CD14-positive monocyte (primary cell): ENCODE measurements around the gene UNKL. TPM values are rescaled to one million over a fixed set of nuclear protein-coding genes. Genes with fewer than 3 reads are reported as not detected.

ENCODE experiments used
- DNase-seq, 3 donors: peaks; one replicate each; pipeline ENCODE4 v3.0.0-alpha.2; 2011 to 2022
- H2AFZ ChIP-seq: 2 replicates; pipeline ENCODE4 v1.6.0; 2012; ENCODE audit warnings: mild to moderate bottlenecking, low read depth, low read length, inconsistent platforms; ENCODE audit not compliant: insufficient read depth, poor library complexity, severe bottlenecking
- H3K27ac ChIP-seq, 2 donors: 1 replicate in 1 of 2; 2 replicates in 1 of 2; pipeline ENCODE4 v1.5.1; 2012 to 2013; ENCODE audit warnings: low read length in 2 of 2, control low read depth in 1 of 2, inconsistent platforms in 1 of 2, low read depth in 1 of 2, mild to moderate bottlenecking in 1 of 2
- H3K27me3 ChIP-seq, 2 donors: one replicate each; pipeline versions ENCODE4 v1.6.0 to v1.6.1; 2011 to 2013; ENCODE audit warnings: low read length in 2 of 2; ENCODE audit not compliant: control insufficient read depth in 2 of 2, insufficient read depth in 2 of 2
- H3K36me3 ChIP-seq, 2 donors: replicated peaks in 1 of 2; 1 replicate in 1 of 2; 2 replicates in 1 of 2; pipeline versions ENCODE4 v1.5.1 to v1.6.1; 2012 to 2013; ENCODE audit warnings: low read length in 2 of 2, control low read depth in 1 of 2, inconsistent platforms in 1 of 2, mild to moderate bottlenecking in 1 of 2; ENCODE audit not compliant: insufficient read depth in 2 of 2, control insufficient read depth in 1 of 2
- H3K4me1 ChIP-seq, 2 donors: 1 replicate in 1 of 2; 2 replicates in 1 of 2; pipeline versions ENCODE4 v1.5.1 to v1.6.1; 2012 to 2013; ENCODE audit warnings: low read length in 2 of 2, control low read depth in 1 of 2, inconsistent platforms in 1 of 2, mild to moderate bottlenecking in 1 of 2, moderate library complexity in 1 of 2; ENCODE audit not compliant: insufficient read depth in 2 of 2, control insufficient read depth in 1 of 2
- H3K4me2 ChIP-seq: replicated peaks from 2 replicates; pipeline ENCODE3; 2012; ENCODE audit warnings: low read length, moderate library complexity, mild to moderate bottlenecking; ENCODE audit not compliant: poor library complexity, severe bottlenecking; ENCODE audit errors: extremely low read depth
- H3K4me3 ChIP-seq, 3 experiments: fragments of 200-600 bp in 1 of 3; sonication (generic) in 1 of 3; replicated peaks in 1 of 3; 1 replicate in 2 of 3; 2 replicates in 1 of 3; pipeline ENCODE4 v1.5.1; 2011 to 2013; ENCODE audit warnings: low read length in 3 of 3, mild to moderate bottlenecking in 3 of 3, control low read depth in 2 of 3, low read depth in 2 of 3, inconsistent platforms in 1 of 3, moderate library complexity in 1 of 3
- H3K79me2 ChIP-seq: 2 replicates; pipeline ENCODE4 v1.6.0; 2012; ENCODE audit warnings: mild to moderate bottlenecking, control low read depth, inconsistent platforms, low read length, moderate library complexity; ENCODE audit not compliant: insufficient read depth
- H3K9ac ChIP-seq: 2 replicates; pipeline ENCODE4 v1.6.0; 2017; ENCODE audit warnings: low read length, mild to moderate bottlenecking; ENCODE audit not compliant: insufficient read depth, poor library complexity, severe bottlenecking
- H3K9me3 ChIP-seq, 2 donors: replicated peaks in 1 of 2; 1 replicate in 1 of 2; 2 replicates in 1 of 2; pipeline versions ENCODE4 v1.5.1 to v1.6.1; 2012 to 2013; ENCODE audit warnings: low read length in 2 of 2, control low read depth in 1 of 2; ENCODE audit not compliant: control insufficient read depth in 1 of 2, insufficient read depth in 1 of 2
- H4K20me1 ChIP-seq: 2 replicates; pipeline ENCODE4 v1.6.0; 2012; ENCODE audit warnings: mild to moderate bottlenecking, low read length, control low read depth, moderate library complexity; ENCODE audit not compliant: insufficient read depth
- H3K27ac Mint-ChIP-seq, 7 donors: one replicate each; pipeline ENCODE4 v1.8.0; 2020; ENCODE audit warnings: mild to moderate bottlenecking in 7 of 7, mixed read lengths in 7 of 7, moderate library complexity in 6 of 7, inconsistent platforms in 2 of 7
- H3K27me3 Mint-ChIP-seq, 3 donors: one replicate each; pipeline ENCODE4 v1.8.0; 2021 to 2022; ENCODE audit warnings: low read depth in 3 of 3, mild to moderate bottlenecking in 3 of 3, mixed read lengths in 3 of 3, moderate library complexity in 3 of 3, inconsistent platforms in 1 of 3
- H3K36me3 Mint-ChIP-seq, 2 donors: one replicate each; pipeline ENCODE4 v1.8.0; 2020; ENCODE audit warnings: mixed read lengths in 2 of 2, inconsistent platforms in 1 of 2, mild to moderate bottlenecking in 1 of 2
- H3K4me1 Mint-ChIP-seq: one replicate; pipeline ENCODE4 v1.8.0; 2020; ENCODE audit warnings: mild to moderate bottlenecking, mixed read lengths
- H3K4me3 Mint-ChIP-seq, 2 donors: one replicate each; pipeline ENCODE4 v1.8.0; 2020; ENCODE audit warnings: mild to moderate bottlenecking in 2 of 2, mixed read lengths in 2 of 2, moderate library complexity in 1 of 2
- H3K9me3 Mint-ChIP-seq, 7 donors: one replicate each; pipeline ENCODE4 v1.8.0; 2020 to 2022; ENCODE audit warnings: mixed read lengths in 7 of 7, mild to moderate bottlenecking in 6 of 7, moderate library complexity in 6 of 7, inconsistent platforms in 2 of 7
- CTCF ChIP-seq: fragments of 200-600 bp; IDR thresholded peaks from one replicate; pipeline ENCODE4 v1.8.0; 2022; ENCODE audit warnings: antibody characterized with exemption, mild to moderate bottlenecking
- WGBS: methylation state at CpG from one replicate; pipeline ENCODE4 v1.1.5; 2013; ENCODE audit warnings: missing lambda C conversion rate; ENCODE audit not compliant: insufficient coverage; 5-methylcytosine and 5-hydroxymethylcytosine counted together
- intact Hi-C, 2 donors: fragments of 100-400 bp; cut with micrococcal nuclease; formaldehyde crosslinking; loops; one replicate each; pipeline versions ENCODE4 v1.15.0 to v1.15.1; 2023
- polyA plus RNA-seq, 3 donors: library from polyadenylated mRNA; depleted of rRNA in 1 of 3; unstranded in 2 of 3; stranded (reverse) in 1 of 3; fragments of 300-500 nt in 2 of 3; fragments of >200 nt in 1 of 3; fragmentation: Illumina TruSeq in 2 of 3; gene quantifications; 1 replicate in 2 of 3; 2 replicates in 1 of 3; pipeline ENCODE4 v1.2.3, GENCODE V29; 2012 to 2021

UNKL gene
- polyA plus RNA-seq, 3 donors: 1.2 to 19.9 (median 2.2) TPM

GRCh38 chr16:1345087-1345486 lies 69.4 kb downstream of the UNKL start:
- 80% methylated on average over 7 of the region's 11 CpGs for WGBS
- no peak overlapping the region for H3K9ac ChIP-seq
- TF ChIP-seq CTCF: no peak

GRCh38 chr16:1344499-1344898 lies 70.0 kb downstream of the UNKL start:
- H3K4me2 ChIP-seq: no peak overlapping the region
- Mint-ChIP-seq H3K27me3 (peaks cover 2 to 10% (median 2%) of the 10 kb centered on the region in 3 donors), H3K27ac (no peak overlapping the region), H3K4me3 (no peak overlapping the region), H3K4me1 (peaks cover 12% of the 10 kb centered on the region), H3K9me3 (peaks cover 0 to 3% (median 0%) of the 10 kb centered on the region in 7 donors), H3K36me3 (peaks cover 9 to 19% of the 10 kb centered on the region in 2 donors)
- H3K27ac ChIP-seq: no peak overlapping the region
- no peaks in the 10 kb centered on the region for H3K27me3 ChIP-seq
- H4K20me1 ChIP-seq: no peaks in the 10 kb centered on the region
- no peak overlapping the region for H2AFZ ChIP-seq
- no peaks in the 10 kb centered on the region for H3K79me2 ChIP-seq
- H3K4me3 ChIP-seq: no peak overlapping the region
- H3K4me1 ChIP-seq: peaks cover 12 to 17% of the 10 kb centered on the region in 2 donors
- intact Hi-C loops: no loop called here
- no peak for TF ChIP-seq CTCF
- H3K9ac ChIP-seq: no peak overlapping the region
- H3K9me3 ChIP-seq: no peaks in the 10 kb centered on the region
- no peak for DNase-seq
- H3K36me3 ChIP-seq: peaks cover 13 to 14% of the 10 kb centered on the region in 2 donors
- 87% methylated on average over 14 of the region's 14 CpGs for WGBS

More at GRCh38 chr16:1345087-1345486, 69.4 kb downstream of the UNKL start:
- Histone ChIP-seq H3K27me3 (no peaks in the 10 kb centered on the region), H3K4me1 (peaks cover 12 to 17% of the 10 kb centered on the region in 2 donors), H3K9me3 (no peaks in the 10 kb centered on the region), H3K27ac (no peak overlapping the region), H2AFZ (no peak overlapping the region), H3K4me2 (no peak overlapping the region), H3K36me3 (peaks cover 18% of the 10 kb centered on the region in 2 donors), H3K79me2 (no peaks in the 10 kb centered on the region), H4K20me1 (peaks cover under 1% of the 10 kb centered on the region), H3K4me3 (no peak overlapping the region)
- no peak for DNase-seq
- H3K27ac Mint-ChIP-seq: no peak overlapping the region
- H3K4me3 Mint-ChIP-seq: no peak overlapping the region
- peaks cover 11 to 25% of the 10 kb centered on the region in 2 donors for H3K36me3 Mint-ChIP-seq
- peaks cover 12% of the 10 kb centered on the region for H3K4me1 Mint-ChIP-seq
- peaks cover 2 to 10% (median 2%) of the 10 kb centered on the region in 3 donors for H3K27me3 Mint-ChIP-seq
- intact Hi-C loops: loop anchor here in 1 of 2 donors (5.0 kb wide), 1 partner anchor 33 kb away; no protein-coding TSS in a partner anchor
- H3K9me3 Mint-ChIP-seq: peaks cover 0 to 3% (median 0%) of the 10 kb centered on the region in 7 donors
